Right lobe of liver (tissue), 6 donors: ENCODE data around the gene GPR35. TPM values are rescaled to one million over a fixed set of nuclear protein-coding genes. Genes with fewer than 3 reads are reported as not detected.
A peak's percentile ranks its signal among the peaks of the same experiment; 100 is the strongest.
"Not testable (repeated sequence)": the region's sequence is repeated elsewhere in the genome, so short reads cannot be mapped to it uniquely, and the experiment has no call there.

Experiments
- ATAC-seq, 4 donors: fragments of 200-7000 bp; cut with Tn5 transposase; one replicate each; pipeline ENCODE4 v1.9.1; 2020; ENCODE audit warnings: mild to moderate bottlenecking in 4 of 4, moderate library complexity in 4 of 4
- DNase-seq, 3 donors: peaks; one replicate each; pipeline ENCODE4 v3.0.0-alpha.2; 2020
- H3K27ac ChIP-seq, 3 donors: fragments of 200-600 bp; one replicate each; pipeline ENCODE4 v1.8.0; 2022
- H3K27me3 ChIP-seq, 2 donors: fragments of 200-600 bp; one replicate each; pipeline ENCODE4 v1.8.0; 2022
- H3K36me3 ChIP-seq, 4 donors: fragments of 200-600 bp; sonication (generic) in 1 of 4; one replicate each; pipeline versions ENCODE4 v1.5.1 to v1.8.0; 2017 to 2022; ENCODE audit warnings: control low read depth in 1 of 4
- H3K4me1 ChIP-seq, 4 donors: fragments of 200-600 bp; sonication (generic) in 1 of 4; one replicate each; pipeline versions ENCODE4 v1.5.1 to v1.8.0; 2017 to 2022; ENCODE audit warnings: control low read depth in 1 of 4
- H3K4me3 ChIP-seq, 3 donors: fragments of 200-600 bp; one replicate each; pipeline ENCODE4 v1.8.0; 2022
- H3K9me3 ChIP-seq, 4 donors: fragments of 200-600 bp; sonication (generic) in 1 of 4; one replicate each; pipeline versions ENCODE4 v1.5.1 to v1.8.0; 2017 to 2022; ENCODE audit warnings: control low read depth in 1 of 4
- CTCF ChIP-seq, 4 donors: fragments of 200-600 bp in 3 of 4; fragments of 450-650 bp in 1 of 4; IDR thresholded peaks; one replicate each; pipeline versions ENCODE4 v1.5.1 to v1.8.0; 2016 to 2022; ENCODE audit warnings: antibody characterized with exemption in 4 of 4, mild to moderate bottlenecking in 2 of 4
- POLR2A ChIP-seq: fragments of 450-650 bp; IDR thresholded peaks from one replicate; pipeline ENCODE4 v1.6.1; 2017; ENCODE audit warnings: antibody characterized with exemption, mild to moderate bottlenecking
- WGBS: methylation state at CpG from one replicate; pipeline ENCODE4 v1.1.6; 2018; ENCODE audit warnings: low coverage, low lambda C conversion rate; ENCODE audit not compliant: insufficient coverage; ENCODE audit errors: missing lambda C conversion rate; 5-methylcytosine and 5-hydroxymethylcytosine counted together
- intact Hi-C, 2 donors: fragments of 100-400 bp; cut with DNase I; formaldehyde crosslinking; loops; one replicate each; pipeline versions ENCODE4 v1.11.2 to v1.14.1; 2022
- total RNA-seq, 6 experiments: library from RNA; depleted of rRNA in 2 of 6; stranded (reverse); fragments of >200 nt in 2 of 6; fragmentation: NEBNext Ultra II Directional in 3 of 6; extraction: Animal tissue kit (Norgen Biotek cat#: 25700) in 3 of 6; gene quantifications; one replicate each; pipeline versions ENCODE4 v1.1.0 to v1.2.4, GENCODE V29; 2016 to 2023
- donor health status: DM: no; HTN: yes; CAD: no.
- donor health status: DM: no; HTN: no; CAD: no.
- donor health status: DM: no; HTN: no; CAD: no.
- donor health status: DM: no; HTN: yes; CAD: no.
- donor health status: DM: no; HTN: yes; CAD: no.

Gene GPR35
- total RNA-seq, 6 experiments from 2014 or later, result 0.11 to 1.2 (median 0.72) TPM

DNA sequence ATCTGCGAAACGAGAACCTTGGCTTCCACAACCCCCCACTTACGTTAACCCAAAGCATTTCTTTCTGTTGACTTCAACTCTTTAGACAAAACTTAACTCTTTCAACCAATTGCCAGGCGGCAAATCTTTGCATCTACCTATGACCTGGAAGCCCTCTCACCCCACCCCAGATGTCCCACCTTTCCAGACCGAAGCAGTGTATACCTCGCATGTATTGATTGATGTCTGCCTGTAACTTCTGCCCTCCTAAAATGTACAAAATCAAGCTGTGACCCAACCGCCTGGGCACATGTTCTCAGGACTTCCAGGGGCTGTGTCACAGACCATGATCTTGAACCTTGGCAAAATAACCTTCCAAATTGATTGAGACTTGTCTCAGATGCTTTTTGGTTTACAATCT is 45.1 kb downstream of the GPR35 start:
- Histone ChIP-seq H3K4me3 (no peak overlapping the region), H3K4me1 (no peaks in the 10 kb centered on the region), H3K27ac (no peak overlapping the region), H3K9me3 (no peaks in the 10 kb centered on the region), H3K27me3 (no peaks in the 10 kb centered on the region), H3K36me3 (no peaks in the 10 kb centered on the region)
- 36% methylated on average over 7 of the region's 7 CpGs for WGBS
- TF ChIP-seq POLR2A (no peak), CTCF (IDR thresholded peaks at IDR 0.05) (no peak)
- intact Hi-C loops, result no loop called here
- ATAC-seq, result no peak
- no peak for DNase-seq

DNA sequence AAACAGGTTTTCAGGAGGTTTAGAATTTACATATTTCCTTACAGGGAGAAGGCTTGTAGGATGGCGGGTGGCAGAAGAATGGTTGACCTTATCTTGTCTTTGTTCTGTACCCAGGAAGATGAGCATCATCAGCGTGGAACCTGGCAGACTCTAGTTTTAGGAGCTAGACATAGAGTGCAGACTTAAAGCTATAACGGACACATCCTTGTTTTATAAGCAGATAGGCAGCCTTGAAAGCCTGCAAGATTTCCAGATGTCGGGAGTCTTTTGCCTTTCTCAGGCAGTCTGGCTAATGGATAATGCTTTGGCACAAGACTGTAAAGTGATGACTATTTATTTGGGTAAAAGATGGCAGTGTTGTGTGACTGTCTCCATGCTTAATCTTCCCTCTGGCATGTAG is 45.7 kb downstream of the GPR35 start:
- 63% methylated on average over 4 of the region's 4 CpGs for WGBS
- no peaks in the 10 kb centered on the region for H3K27me3 ChIP-seq
- DNase-seq (no peak), ATAC-seq (no peak)
- H3K4me3 ChIP-seq, result no peak overlapping the region
- H3K27ac ChIP-seq, result no peak overlapping the region
- H3K36me3 ChIP-seq, result no peaks in the 10 kb centered on the region
- H3K9me3 ChIP-seq, result no peaks in the 10 kb centered on the region
- intact Hi-C loops, result no loop called here
- TF ChIP-seq POLR2A (no peak), CTCF (IDR thresholded peaks at IDR 0.05) (no peak)
- H3K4me1 ChIP-seq, result no peaks in the 10 kb centered on the region

DNA sequence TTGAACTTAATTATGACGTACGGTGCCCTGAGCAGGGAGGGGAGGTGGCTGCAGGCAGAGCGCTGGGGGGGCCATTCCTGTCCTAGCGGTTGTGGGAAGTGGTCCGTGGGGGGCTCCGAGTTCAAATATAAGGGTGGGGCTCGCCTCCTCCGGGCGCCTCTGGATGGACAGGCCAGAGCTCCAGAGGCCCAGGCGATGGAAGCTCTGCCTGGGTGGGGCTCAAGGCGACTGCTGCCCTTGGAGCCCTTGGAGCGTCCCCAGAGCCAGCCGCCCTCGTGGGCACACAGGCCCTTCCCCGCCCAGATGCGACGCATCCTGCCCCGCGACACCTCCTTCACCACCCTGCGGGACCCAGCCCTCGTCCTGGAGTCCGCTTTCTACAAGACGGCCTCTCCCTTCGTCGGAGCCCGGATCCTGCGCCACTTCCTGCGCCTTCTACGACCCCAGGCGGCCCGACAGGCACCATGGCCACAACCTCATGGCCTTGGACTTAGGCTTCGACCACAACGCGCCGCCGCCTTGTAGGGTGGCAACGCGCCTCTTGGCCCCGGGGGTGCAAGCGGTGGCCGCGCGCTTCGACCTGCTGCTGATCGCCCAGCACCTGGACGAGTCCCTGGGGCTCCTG is 46.9 kb downstream of the GPR35 start:
- Histone ChIP-seq H3K4me3 (no peak overlapping the region), H3K9me3 (no peaks in the 10 kb centered on the region), H3K27me3 (no peaks in the 10 kb centered on the region), H3K4me1 (no peaks in the 10 kb centered on the region), H3K36me3 (no peaks in the 10 kb centered on the region), H3K27ac (no peak overlapping the region)
- WGBS, result 55% methylated on average over 28 of the region's 46 CpGs
- no peak for DNase-seq
- peak in 1 of 4 donors; percentile 6 for ATAC-seq
- no peak for TF ChIP-seq POLR2A
- no peak for TF ChIP-seq CTCF (IDR thresholded peaks at IDR 0.05)
- intact Hi-C loops, result no loop called here

DNA sequence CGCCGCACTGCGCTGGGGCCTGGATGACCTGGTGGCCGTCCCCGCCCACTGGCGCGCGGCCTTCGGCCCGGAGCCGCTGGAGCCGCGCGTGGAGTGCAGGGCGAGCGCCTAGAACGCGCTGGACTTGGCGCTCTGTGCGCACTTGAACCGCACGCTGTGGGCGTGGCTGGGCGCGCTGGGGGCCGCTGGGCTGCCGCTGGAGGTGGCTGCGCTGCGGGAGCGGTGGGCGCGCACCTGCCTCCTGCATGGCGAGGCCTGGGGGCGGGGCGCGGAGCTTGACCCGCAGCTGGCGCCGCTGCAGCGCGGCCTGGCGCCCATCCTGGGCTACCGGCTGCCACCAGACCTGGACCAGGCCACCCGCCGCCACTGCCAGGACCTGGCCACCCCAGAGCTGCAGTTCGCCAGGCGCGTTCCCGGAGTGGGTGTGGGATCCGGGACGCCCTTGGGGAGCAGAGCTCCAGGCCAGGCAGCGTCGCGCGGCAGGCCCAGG is 47.5 kb downstream of the GPR35 start:
- whole genome bisulfite sequencing, result 20% methylated on average over 1 of the region's 55 CpGs
- ATAC-seq, result peak in 2 of 4 donors; percentile 29 to 42
- Histone ChIP-seq H3K36me3 (no peaks in the 10 kb centered on the region), H3K27me3 (no peaks in the 10 kb centered on the region), H3K4me3 (no peak overlapping the region), H3K4me1 (no peaks in the 10 kb centered on the region), H3K27ac (no peak overlapping the region), H3K9me3 (no peaks in the 10 kb centered on the region)
- intact Hi-C loops, result no loop called here
- no peak for DNase-seq
- TF ChIP-seq POLR2A, result no peak
- TF ChIP-seq CTCF (IDR thresholded peaks at IDR 0.05), result no peak

DNA sequence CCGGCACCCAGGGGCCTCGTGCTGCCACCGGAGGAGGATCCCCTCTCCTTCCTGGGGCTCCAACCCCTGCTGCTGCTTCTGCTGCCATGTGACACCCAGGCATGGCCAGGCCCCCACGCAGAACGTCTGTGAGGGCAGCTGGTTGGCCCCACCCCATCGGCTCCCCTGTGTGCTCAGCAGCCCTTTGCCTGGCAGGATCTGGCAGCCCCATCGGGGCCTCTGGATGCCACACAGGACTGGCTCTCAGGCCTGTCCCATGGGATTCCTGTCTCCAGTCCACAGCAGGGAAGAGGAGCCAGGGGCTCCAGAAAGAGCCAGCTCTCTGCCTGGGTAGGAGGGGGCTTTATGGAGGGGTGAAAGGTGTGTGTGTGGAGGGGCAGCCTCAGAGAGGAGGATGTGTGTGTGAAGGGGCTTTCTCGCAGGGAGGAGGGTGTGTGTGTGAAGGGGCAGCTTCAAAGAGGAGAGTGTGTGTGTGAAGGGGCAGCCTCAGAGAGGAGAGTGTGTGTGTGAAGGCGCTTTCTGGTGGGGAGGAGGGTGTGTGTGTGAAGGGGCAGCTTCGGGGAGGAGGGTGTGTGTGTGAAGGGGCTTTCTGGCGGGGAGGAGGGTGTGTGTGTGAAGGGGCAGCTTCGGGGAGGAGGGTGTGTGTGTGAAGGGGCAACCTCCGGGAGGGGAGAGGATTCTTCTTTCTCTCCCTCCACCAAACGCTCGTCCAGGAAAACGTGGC is 49.3 kb downstream of the GPR35 start:
- intact Hi-C loops, H3K27ac ChIP-seq, H3K4me1 ChIP-seq, H3K36me3 ChIP-seq, H3K9me3 ChIP-seq, H3K27me3 ChIP-seq, ATAC-seq, DNase-seq, H3K4me3 ChIP-seq: not testable (repeated sequence)
- WGBS, result 26% methylated on average over 6 of the region's 16 CpGs

DNA sequence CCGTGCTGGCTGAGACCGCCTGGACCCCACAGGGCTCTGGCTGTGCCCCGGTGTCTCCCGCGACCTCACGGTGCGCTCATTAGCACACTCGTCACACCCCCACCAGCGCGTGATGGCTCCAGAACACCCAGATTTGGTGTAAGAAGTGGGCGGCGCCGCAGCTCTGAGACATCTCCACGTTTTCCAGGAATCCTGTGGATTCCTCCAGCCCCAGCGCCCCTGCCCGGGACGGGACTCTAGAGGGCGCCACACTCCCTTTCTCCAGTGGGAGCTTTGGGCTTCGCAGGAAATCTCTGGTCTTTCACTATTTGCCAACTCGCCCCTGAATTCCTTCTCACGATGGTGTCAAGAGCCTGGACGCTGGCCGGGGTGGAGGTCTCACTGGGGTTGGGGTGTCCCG is 50.1 kb downstream of the GPR35 start:
- H3K27ac ChIP-seq, H3K27me3 ChIP-seq, H3K9me3 ChIP-seq, H3K4me1 ChIP-seq, H3K4me3 ChIP-seq, H3K36me3 ChIP-seq, DNase-seq, intact Hi-C loops: not testable (repeated sequence)
- no CpG with 5 or more reads among the region's 24 CpGs for WGBS
- ATAC-seq, result peak; percentile 27 to 55 (median 52)

DNA sequence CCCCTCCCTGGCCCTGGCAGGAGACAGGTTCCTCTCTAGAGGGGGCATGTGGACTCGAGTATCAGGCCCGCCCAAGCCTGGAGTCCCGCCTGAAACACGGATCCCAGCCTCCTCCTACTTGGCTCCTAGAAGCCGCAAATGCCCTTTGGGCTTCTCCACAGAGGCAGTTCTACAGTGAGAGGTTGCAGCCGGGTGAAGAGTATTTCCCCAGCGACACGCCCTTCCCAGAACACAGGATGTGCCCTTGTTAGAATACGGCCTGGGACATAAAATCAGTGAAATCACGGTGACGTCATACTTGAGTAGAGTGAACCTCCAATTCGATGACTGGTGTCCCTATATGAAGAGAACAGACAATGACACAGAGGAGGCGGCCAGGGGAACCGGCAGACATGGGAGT is 52.8 kb downstream of the GPR35 start:
- H3K36me3 ChIP-seq, ATAC-seq, intact Hi-C loops, DNase-seq, H3K27me3 ChIP-seq, H3K27ac ChIP-seq, H3K4me3 ChIP-seq, H3K4me1 ChIP-seq, H3K9me3 ChIP-seq: not testable (repeated sequence)
- 53% methylated on average over 3 of the region's 14 CpGs for WGBS
